H1 (cell line): ENCODE results near the gene CTNNA3. TPM values are rescaled to one million over a fixed set of nuclear protein-coding genes. Genes with fewer than 3 reads are reported as not detected.

ENCODE experiments used
- CTCF ChIA-PET: fragments of 300-600 bp; sonication (Branson Sonifier 250); formaldehyde crosslinking; loops from one replicate; lab custom pipeline; 2021; ENCODE audit not compliant: partially characterized antibody; lab: Charles Lee
- POLR2A ChIA-PET: fragments of 300-600 bp; sonication (Branson Sonifier 250); formaldehyde crosslinking; loops from one replicate; lab custom pipeline; 2021; ENCODE audit warnings: inconsistent platforms; ENCODE audit not compliant: partially characterized antibody; lab: Charles Lee
- DNase-seq, 2 experiments: peaks; one replicate each; pipeline versions ENCODE4 v3.0.0 to v3.0.0-alpha.2; 2010 to 2022; ENCODE audit warnings: low spot score in 2 of 2, low read depth in 1 of 2, mixed read lengths in 1 of 2
- FAIRE-seq: peaks from 2 replicates; lab custom pipeline; 2011; peaks lifted over from hg19 to GRCh38; lab: Jason Lieb, UNC
- H2AFZ ChIP-seq: 2 replicates; pipeline ENCODE4 v1.8.1; 2012; ENCODE audit warnings: low read length, inconsistent platforms
- H2AK5ac ChIP-seq: 2 replicates; pipeline ENCODE4 v1.6.1; 2013; ENCODE audit warnings: low read depth, low read length
- H2BK120ac ChIP-seq: replicated peaks from 2 replicates; pipeline ENCODE3; 2013; ENCODE audit warnings: low read depth, low read length, inconsistent platforms
- H2BK12ac ChIP-seq: 2 replicates; pipeline ENCODE4 v1.6.1; 2013; ENCODE audit warnings: low read depth, low read length
- H2BK15ac ChIP-seq: 2 replicates; pipeline ENCODE4 v1.6.1; 2013; ENCODE audit warnings: low read length
- H2BK20ac ChIP-seq: 2 replicates; pipeline ENCODE4 v1.6.1; 2013; ENCODE audit warnings: low read length
- H2BK5ac ChIP-seq: 2 replicates; pipeline ENCODE4 v1.6.1; 2013; ENCODE audit warnings: low read depth, low read length
- H3K14ac ChIP-seq: 2 replicates; pipeline ENCODE4 v1.6.1; 2013; ENCODE audit warnings: inconsistent platforms; ENCODE audit not compliant: insufficient read length
- H3K18ac ChIP-seq: 2 replicates; pipeline ENCODE4 v1.6.1; 2013; ENCODE audit warnings: low read length; ENCODE audit errors: extremely low read depth
- H3K23ac ChIP-seq: 2 replicates; pipeline ENCODE4 v1.6.1; 2013; ENCODE audit warnings: inconsistent platforms; ENCODE audit not compliant: insufficient read length
- H3K23me2 ChIP-seq: 2 replicates; pipeline ENCODE4 v1.6.1; 2013; ENCODE audit warnings: low read depth, low read length
- H3K27ac ChIP-seq: 2 replicates; pipeline ENCODE4 v1.6.1; 2011; ENCODE audit warnings: low read depth, low read length, inconsistent platforms
- H3K27me3 ChIP-seq, 4 experiments: replicated peaks in 1 of 4; 1 replicate in 1 of 4; 2 replicates in 3 of 4; pipeline versions ENCODE4 v1.6.1 to v1.8.1; 2011 to 2013; ENCODE audit warnings: low read length in 3 of 4, mild to moderate bottlenecking in 3 of 4, inconsistent platforms in 2 of 4, mixed read lengths in 2 of 4, moderate library complexity in 1 of 4; ENCODE audit not compliant: control insufficient read depth in 3 of 4, insufficient read depth in 3 of 4; ENCODE audit errors: extremely low read depth in 1 of 4
- H3K36me3 ChIP-seq, 4 experiments: 2 replicates each; pipeline versions ENCODE4 v1.6.1 to v1.8.1; 2011 to 2013; ENCODE audit warnings: mild to moderate bottlenecking in 4 of 4, low read length in 3 of 4, moderate library complexity in 2 of 4, control low read depth in 1 of 4, inconsistent platforms in 1 of 4; ENCODE audit not compliant: insufficient read depth in 4 of 4, control insufficient read depth in 2 of 4
- H3K4ac ChIP-seq: replicated peaks from 2 replicates; pipeline ENCODE3; 2013; ENCODE audit warnings: low read length, low read depth, mixed read lengths, inconsistent platforms; ENCODE audit not compliant: insufficient read length
- H3K4me1 ChIP-seq, 4 experiments: replicated peaks in 1 of 4; 1 replicate in 1 of 4; 2 replicates in 3 of 4; pipeline versions ENCODE4 v1.6.1 to v1.8.1; 2011 to 2013; ENCODE audit warnings: low read length in 3 of 4, inconsistent platforms in 2 of 4, mixed read lengths in 1 of 4; ENCODE audit not compliant: insufficient read depth in 4 of 4, control insufficient read depth in 3 of 4
- H3K4me2 ChIP-seq, 2 experiments: 2 replicates each; pipeline versions ENCODE4 v1.6.1 to v1.8.1; 2011 to 2013; ENCODE audit warnings: low read depth in 2 of 2, low read length in 2 of 2, control low read depth in 1 of 2, inconsistent platforms in 1 of 2, mild to moderate bottlenecking in 1 of 2; ENCODE audit not compliant: insufficient read depth in 1 of 2
- H3K4me3 ChIP-seq, 4 experiments: fragments of 200-600, 300-600 bp in 1 of 4; sonication (generic), shearing (Covaris generic), sonication (Bioruptor Twin) in 1 of 4; 2 replicates each; pipeline versions ENCODE4 v1.5.1 to v1.8.1; 2011 to 2016; ENCODE audit warnings: low read length in 4 of 4, low read depth in 3 of 4, control low read depth in 2 of 4, inconsistent platforms in 2 of 4, mild to moderate bottlenecking in 2 of 4, mixed read lengths in 1 of 4, moderate library complexity in 1 of 4; ENCODE audit not compliant: insufficient read depth in 2 of 4; ENCODE audit errors: extremely low read depth in 1 of 4
- H3K56ac ChIP-seq: replicated peaks from 2 replicates; pipeline ENCODE3; 2013; ENCODE audit warnings: low read depth, mild to moderate bottlenecking, mixed read lengths, low read length, inconsistent platforms; ENCODE audit not compliant: insufficient read length
- H3K79me1 ChIP-seq: 2 replicates; pipeline ENCODE4 v1.6.1; 2013; ENCODE audit warnings: low read depth, low read length, control low read depth
- H3K79me2 ChIP-seq, 2 experiments: 2 replicates each; pipeline versions ENCODE4 v1.6.1 to v1.8.1; 2012 to 2013; ENCODE audit warnings: low read length in 2 of 2, mild to moderate bottlenecking in 2 of 2, inconsistent platforms in 1 of 2; ENCODE audit not compliant: insufficient read depth in 2 of 2, control insufficient read depth in 1 of 2
- H3K9ac ChIP-seq, 4 experiments: replicated peaks in 1 of 4; 1 replicate in 1 of 4; 2 replicates in 3 of 4; pipeline versions ENCODE4 v1.6.1 to v1.8.1; 2011 to 2013; ENCODE audit warnings: low read depth in 3 of 4, low read length in 3 of 4, control low read depth in 2 of 4, mild to moderate bottlenecking in 2 of 4, moderate library complexity in 2 of 4, inconsistent platforms in 1 of 4; ENCODE audit errors: extremely low read depth in 1 of 4
- H3K9me3 ChIP-seq, 2 experiments: 2 replicates each; pipeline versions ENCODE4 v1.6.1 to v1.8.1; 2012 to 2013; ENCODE audit warnings: mild to moderate bottlenecking in 2 of 2, moderate library complexity in 2 of 2, control low read depth in 1 of 2, inconsistent platforms in 1 of 2, low read depth in 1 of 2, low read length in 1 of 2, mixed read lengths in 1 of 2; ENCODE audit not compliant: insufficient read depth in 2 of 2
- H4K20me1 ChIP-seq, 2 experiments: replicated peaks in 1 of 2; 2 replicates each; pipeline versions ENCODE3 to v1.8.1; 2011 to 2013; ENCODE audit warnings: inconsistent platforms in 2 of 2, low read length in 2 of 2, mild to moderate bottlenecking in 1 of 2; ENCODE audit not compliant: insufficient read depth in 2 of 2, control insufficient read depth in 1 of 2
- H4K5ac ChIP-seq: 2 replicates; pipeline ENCODE4 v1.6.1; 2013; ENCODE audit warnings: low read length, low read depth, mixed read lengths, inconsistent platforms; ENCODE audit not compliant: insufficient read length
- H4K8ac ChIP-seq: 2 replicates; pipeline ENCODE4 v1.8.0; 2013; ENCODE audit warnings: mild to moderate bottlenecking, moderate library complexity, low read length, inconsistent platforms; ENCODE audit not compliant: insufficient read depth; ENCODE audit errors: extremely low read depth
- H4K91ac ChIP-seq: replicated peaks from 2 replicates; pipeline ENCODE3; 2013; ENCODE audit warnings: low read length, mixed read lengths, inconsistent platforms; ENCODE audit not compliant: insufficient read length
- POLR2A ChIP-seq, 2 experiments: IDR thresholded peaks; 1 replicate in 1 of 2; 2 replicates in 1 of 2; pipeline ENCODE4 v1.6.1; 2011; ENCODE audit warnings: low read depth in 2 of 2, low read length in 2 of 2, mild to moderate bottlenecking in 2 of 2; ENCODE audit errors: control extremely low read depth in 1 of 2
- WGBS, 2 experiments: shearing (Covaris generic) in 1 of 2; methylation state at CpG; one replicate each; pipeline versions ENCODE4 v1.1.6 to v1.1.7; 2013 to 2015; ENCODE audit warnings: low lambda C conversion rate in 2 of 2, mixed read lengths in 2 of 2, inconsistent platforms in 1 of 2, low coverage in 1 of 2, missing lambda C conversion rate in 1 of 2; ENCODE audit not compliant: insufficient replicate concordance in 2 of 2, insufficient coverage in 1 of 2, insufficient read length in 1 of 2; ENCODE audit errors: extremely low coverage in 1 of 2, missing lambda C conversion rate in 1 of 2; 5-methylcytosine and 5-hydroxymethylcytosine counted together
- polyA plus RNA-seq, 7 experiments: library from polyadenylated mRNA; depleted of rRNA in 3 of 7; stranded (reverse) in 5 of 7; unstranded in 2 of 7; fragments of >200 nt in 5 of 7; fragments of 200-250 nt in 2 of 7; gene quantifications; 1 replicate in 5 of 7; 2 replicates in 1 of 7; 4 replicates in 1 of 7; pipeline versions ENCODE4 v1.2.1 to v1.2.3, GENCODE V29; 2011 to 2013; ENCODE audit warnings: missing spikeins in 2 of 7, mixed read lengths in 2 of 7
- total RNA-seq: library from RNA; stranded (reverse); fragmentation: NEBNext Ultra II Directional; extraction: Animal tissue kit (Norgen Biotek cat#: 25700); gene quantifications from 2 replicates; pipeline ENCODE4 v1.2.1, GENCODE V29; 2021

CTNNA3 gene
- total and polyA plus RNA-seq, 2 of the 8 experiments (the other 6 are each of a cell fraction or from before 2014, with no cell fraction given), result 1.3 to 1.5 TPM

DNA sequence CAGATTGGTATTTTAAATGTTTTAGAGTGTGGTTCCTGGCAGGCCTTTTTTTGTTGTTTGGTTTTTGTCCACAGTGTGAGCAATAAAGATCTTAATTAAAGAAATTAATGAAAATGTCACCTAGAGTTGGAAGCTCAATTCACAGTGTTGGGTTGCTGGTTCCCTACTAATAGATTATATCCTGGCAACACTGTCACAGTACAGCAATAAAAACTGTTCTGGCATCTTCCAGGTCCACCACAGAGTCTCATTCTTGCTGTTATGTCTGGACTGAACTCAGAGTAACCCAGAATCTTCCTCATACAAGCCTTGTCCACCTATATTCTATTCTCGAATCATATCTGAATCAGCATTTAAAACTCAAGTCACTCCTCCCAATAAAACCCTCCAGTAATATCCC lies 982.6 kb downstream of the CTNNA3 start:
- Histone ChIP-seq H3K36me3 (no peaks in the 10 kb centered on the region), H3K23me2 (no peaks in the 10 kb centered on the region), H4K20me1 (no peaks in the 10 kb centered on the region), H3K4me1 (peaks cover 0 to 2% (median 0%) of the 10 kb centered on the region in 4 experiments; a peak in 1 of 7 replicates), H3K14ac (no peak overlapping the region), H3K4me2 (no peak overlapping the region), H4K8ac (no peak overlapping the region), H4K91ac (no peak overlapping the region), H3K56ac (no peak overlapping the region), H3K9ac (no peak overlapping the region), H2BK5ac (no peak overlapping the region), H3K18ac (no peak overlapping the region), H2BK20ac (no peak overlapping the region), H3K27me3 (no peaks in the 10 kb centered on the region), H2AK5ac (no peak overlapping the region), H3K79me2 (no peaks in the 10 kb centered on the region), H3K23ac (no peak overlapping the region), H2BK120ac (no peak overlapping the region), H3K4ac (no peak overlapping the region), H4K5ac (no peak overlapping the region), H2BK15ac (no peak overlapping the region), H3K4me3 (no peak overlapping the region), H3K9me3 (no peaks in the 10 kb centered on the region), H3K79me1 (no peaks in the 10 kb centered on the region), H2BK12ac (no peak overlapping the region), H3K27ac (no peak overlapping the region), H2AFZ (no peak overlapping the region)
- DNase-seq (no peak), FAIRE-seq (no peak)
- ChIA-PET POLR2A (no interaction called here), CTCF (no interaction called here)
- TF ChIP-seq POLR2A (IDR thresholded peaks at IDR 0.05; ENCODE audit: control extremely low read depth in 1 of 2, low read depth in 2 of 2, low read length in 2 of 2), result no peak
- 89% methylated on average over 1 of the region's 1 CpG; no CpG with 5 or more reads in 1 of the 2 experiments for WGBS, 2 experiments
